Liver (tissue), 9 donors: ENCODE results near the gene NOX3. TPM values are rescaled to one million over a fixed set of nuclear protein-coding genes. Genes with fewer than 3 reads are reported as not detected.
"Not testable (repeated sequence)": the region's sequence is repeated elsewhere in the genome, so short reads cannot be mapped to it uniquely, and the experiment has no call there.

Experiments used
- DNase-seq: peaks from one replicate; pipeline ENCODE4 v3.0.0-alpha.2; 2017; ENCODE audit warnings: low spot score
- H3K27ac ChIP-seq, 2 donors: one replicate each; pipeline ENCODE4 v1.7.0; 2013; ENCODE audit warnings: inconsistent platforms in 2 of 2, low read length in 2 of 2, control low read depth in 1 of 2, low read depth in 1 of 2, mild to moderate bottlenecking in 1 of 2
- H3K27me3 ChIP-seq, 4 donors: one replicate each; pipeline versions ENCODE4 v1.6.1 to v1.7.0; 2013; ENCODE audit warnings: low read length in 3 of 4, inconsistent platforms in 1 of 4, mild to moderate bottlenecking in 1 of 4, moderate library complexity in 1 of 4; ENCODE audit not compliant: control insufficient read depth in 4 of 4, insufficient read depth in 4 of 4
- H3K36me3 ChIP-seq, 4 donors: one replicate each; pipeline versions ENCODE4 v1.6.1 to v1.7.0; 2013; ENCODE audit warnings: low read length in 3 of 4, mild to moderate bottlenecking in 3 of 4, low read depth in 1 of 4, moderate library complexity in 1 of 4; ENCODE audit not compliant: control insufficient read depth in 4 of 4, insufficient read depth in 3 of 4
- H3K4me1 ChIP-seq, 4 donors: one replicate each; pipeline versions ENCODE4 v1.6.1 to v1.7.0; 2013; ENCODE audit warnings: low read length in 3 of 4, mild to moderate bottlenecking in 3 of 4, moderate library complexity in 1 of 4; ENCODE audit not compliant: control insufficient read depth in 4 of 4, insufficient read depth in 4 of 4
- H3K4me3 ChIP-seq, 3 donors: one replicate each; pipeline versions ENCODE4 v1.6.1 to v1.7.0; 2013; ENCODE audit warnings: low read length in 3 of 3, control low read depth in 1 of 3, low read depth in 1 of 3, mild to moderate bottlenecking in 1 of 3
- H3K9ac ChIP-seq, 2 donors: one replicate each; pipeline ENCODE4 v1.7.0; 2013; ENCODE audit warnings: low read length in 2 of 2, mild to moderate bottlenecking in 2 of 2, moderate library complexity in 2 of 2, control low read depth in 1 of 2, low read depth in 1 of 2
- H3K9me3 ChIP-seq, 4 donors: one replicate each; pipeline versions ENCODE4 v1.6.1 to v1.7.0; 2013; ENCODE audit warnings: low read length in 3 of 4; ENCODE audit not compliant: control insufficient read depth in 4 of 4
- ATF3 ChIP-seq: IDR thresholded peaks from 2 replicates; pipeline ENCODE4 v1.6.1; 2016; ENCODE audit warnings: antibody characterized with exemption
- CTCF ChIP-seq: fragments of 150-350 bp; IDR thresholded peaks from 2 replicates; pipeline ENCODE4 v1.5.1; 2017; ENCODE audit warnings: improper control_type of control experiment, low read depth, low read length; ENCODE audit not compliant: missing input control
- FOXA1 ChIP-seq: IDR thresholded peaks from 2 replicates; pipeline ENCODE4 v1.6.1; 2016; ENCODE audit warnings: antibody characterized with exemption
- GABPA ChIP-seq, 2 donors: IDR thresholded peaks in 1 of 2; conservative IDR thresholded peaks in 1 of 2; 2 replicates each; pipeline ENCODE4 v1.6.1; 2016; ENCODE audit warnings: antibody characterized with exemption in 2 of 2, mild to moderate bottlenecking in 1 of 2, moderate library complexity in 1 of 2
- HNF4A ChIP-seq, 2 donors: conservative IDR thresholded peaks; 2 replicates each; pipeline ENCODE4 v1.6.1; 2016; ENCODE audit warnings: antibody characterized with exemption in 2 of 2, mild to moderate bottlenecking in 2 of 2
- HNF4G ChIP-seq: IDR thresholded peaks from 2 replicates; pipeline ENCODE4 v1.6.1; 2016; ENCODE audit warnings: antibody characterized with exemption
- MAX ChIP-seq: IDR thresholded peaks from 2 replicates; pipeline ENCODE4 v1.6.1; 2016; ENCODE audit warnings: antibody characterized with exemption
- NR2F2 ChIP-seq: IDR thresholded peaks from 2 replicates; pipeline ENCODE4 v1.6.1; 2016; ENCODE audit warnings: antibody characterized with exemption
- REST ChIP-seq: IDR thresholded peaks from 2 replicates; pipeline ENCODE4 v1.6.1; 2016; ENCODE audit warnings: antibody characterized with exemption, mild to moderate bottlenecking
- RXRA ChIP-seq, 2 donors: IDR thresholded peaks; 2 replicates each; pipeline ENCODE4 v1.6.1; 2017 to 2018; ENCODE audit warnings: antibody characterized with exemption in 2 of 2, mild to moderate bottlenecking in 1 of 2
- SP1 ChIP-seq: IDR thresholded peaks from 2 replicates; pipeline ENCODE4 v1.6.1; 2018; ENCODE audit warnings: antibody characterized with exemption, mild to moderate bottlenecking
- TAF1 ChIP-seq: conservative IDR thresholded peaks from 2 replicates; pipeline ENCODE4 v1.6.1; 2016; ENCODE audit warnings: antibody characterized with exemption, mild to moderate bottlenecking
- ZBTB33 ChIP-seq: IDR thresholded peaks from 2 replicates; pipeline ENCODE4 v1.6.1; 2016; ENCODE audit warnings: antibody characterized with exemption
- whole genome bisulfite sequencing: extraction: QIAGEN DNeasy Blood & Tissue Kit; methylation state at CpG from one replicate; pipeline ENCODE4 v1.1.7; 2013; 5-methylcytosine and 5-hydroxymethylcytosine counted together
- polyA plus RNA-seq, 2 donors: library from polyadenylated mRNA; stranded (reverse) in 1 of 2; unstranded in 1 of 2; fragments of 200-250 nt in 1 of 2; fragments of >200 nt in 1 of 2; fragmentation: Nextera tagmentation in 1 of 2; extraction: Ambion mirVana in 1 of 2; gene quantifications; one replicate each; pipeline versions ENCODE4 v1.2.1 to v1.2.3, GENCODE V29; 2013 to 2015
- total RNA-seq, 2 donors: library from RNA; depleted of rRNA; stranded (reverse); fragments of >200 nt; gene quantifications; one replicate each; pipeline ENCODE4 v1.2.3, GENCODE V29; 2014
- donor health status: healthy.
- donor health status: healthy.
- donor health status: healthy.
- donor health status: healthy.
- donor health status: healthy.

Gene NOX3
- total and polyA plus RNA-seq, 4 donors = not detected

GRCh38 chr6:155364844-155365437, 90.7 kb downstream of the NOX3 start:
- 94% methylated on average over 3 of the region's 3 CpGs for WGBS
- TF ChIP-seq ATF3 (no peak), MAX (no peak), NR2F2 (no peak), FOXA1 (no peak), GABPA (IDR thresholded peaks at IDR 0.05 in 1 of 2, conservative IDR thresholded peaks at IDR 0.05 in 1 of 2) (no peak), RXRA (IDR thresholded peaks at IDR 0.05) (no peak), REST (no peak), HNF4G (no peak), ZBTB33 (no peak), TAF1 (no peak), CTCF (no peak), SP1 (no peak), HNF4A (conservative IDR thresholded peaks at IDR 0.05) (no peak)
- Histone ChIP-seq H3K4me1 (no peaks in the 10 kb centered on the region), H3K36me3 (no peaks in the 10 kb centered on the region), H3K27me3 (no peaks in the 10 kb centered on the region), H3K4me3 (no peak overlapping the region), H3K9me3 (peaks cover 0 to 2% (median 0%) of the 10 kb centered on the region in 4 donors), H3K9ac (no peak overlapping the region), H3K27ac (no peak overlapping the region)
- no peak for DNase-seq

- H3K27ac ChIP-seq, H3K4me3 ChIP-seq, H3K27me3 ChIP-seq, H3K4me1 ChIP-seq, DNase-seq, H3K9me3 ChIP-seq, H3K36me3 ChIP-seq, H3K9ac ChIP-seq: not testable (repeated sequence)
- 79% methylated on average over 12 of the region's 12 CpGs for WGBS
Measured at GRCh38 chr6:155364021-155364420, 91.6 kb downstream of the NOX3 start.

- not testable (repeated sequence) for DNase-seq, H3K27ac ChIP-seq, H3K9me3 ChIP-seq, H3K9ac ChIP-seq, H3K4me1 ChIP-seq, H3K36me3 ChIP-seq, H3K4me3 ChIP-seq, H3K27me3 ChIP-seq
- 95% methylated on average over 39 of the region's 39 CpGs for WGBS
Measured at GRCh38 chr6:155362968-155363632, 92.5 kb downstream of the NOX3 start.
